Panc1 (cell line): ENCODE measurements around the gene TIGD6. TPM values are rescaled to one million over a fixed set of nuclear protein-coding genes. Genes with fewer than 3 reads are reported as not detected.

ENCODE experiments used
- ATAC-seq: fragments of 200-7000 bp; cut with Tn5 transposase; 2 replicates; pipeline ENCODE4 v1.9.1; 2020; ENCODE audit warnings: mild to moderate bottlenecking, moderate library complexity
- BruUV-seq: library from RNA; stranded (reverse); fragments of 400-500 nt; replicated peaks from 2 replicates; lab custom pipeline; 2021; lab: Mats Ljungman, UMichigan
- CTCF ChIA-PET: fragments of 300-600 bp; sonication (Branson Sonifier 250); formaldehyde crosslinking; loops from one replicate; lab custom pipeline; 2022; ENCODE audit warnings: antibody characterized with exemption; lab: Charles Lee
- POLR2A ChIA-PET: fragments of 300-600 bp; sonication (Branson Sonifier 250); formaldehyde crosslinking; loops from one replicate; lab custom pipeline; 2022; ENCODE audit warnings: antibody characterized with exemption; lab: Charles Lee
- DNase-seq: peaks from one replicate; pipeline ENCODE4 v3.0.0-alpha.2; 2010; ENCODE audit warnings: low read depth, low spot score
- H3K27ac ChIP-seq: 2 replicates; pipeline ENCODE4 v1.5.1; 2011; ENCODE audit warnings: mild to moderate bottlenecking, low read length, inconsistent platforms
- H3K27me3 ChIP-seq: fragments of 200-500 bp; sonication (Bioruptor generic); 2 replicates; pipeline ENCODE4 v1.6.0; 2014; ENCODE audit warnings: low read length, inconsistent platforms; ENCODE audit not compliant: control insufficient read depth, insufficient read depth
- H3K36me3 ChIP-seq: fragments of 200-500 bp; sonication (Bioruptor generic); 2 replicates; pipeline ENCODE4 v1.5.1; 2014; ENCODE audit warnings: inconsistent platforms, mild to moderate bottlenecking, low read length, moderate library complexity; ENCODE audit not compliant: control insufficient read depth, insufficient read depth
- H3K4me1 ChIP-seq: 2 replicates; pipeline ENCODE4 v1.5.1; 2011; ENCODE audit warnings: inconsistent platforms, mild to moderate bottlenecking, low read length, moderate library complexity; ENCODE audit not compliant: control insufficient read depth, insufficient read depth
- H3K4me3 ChIP-seq, 2 experiments: 2 replicates each; pipeline ENCODE4 v1.5.1; 2011 to 2012; ENCODE audit warnings: low read depth in 2 of 2, low read length in 2 of 2, mild to moderate bottlenecking in 2 of 2, inconsistent platforms in 1 of 2, moderate library complexity in 1 of 2
- H3K9me3 ChIP-seq: fragments of 200-500 bp; sonication (Bioruptor generic); 2 replicates; pipeline ENCODE4 v1.5.1; 2014; ENCODE audit warnings: low read depth, mild to moderate bottlenecking, inconsistent platforms, low read length, moderate library complexity; ENCODE audit not compliant: control insufficient read depth, insufficient read depth
- CTCF ChIP-seq: fragments of 450-650 bp; IDR thresholded peaks from 2 replicates; pipeline ENCODE4 v1.5.1; 2017; ENCODE audit warnings: mild to moderate bottlenecking
- POLR2AphosphoS5 ChIP-seq: IDR thresholded peaks from 2 replicates; pipeline ENCODE4 v1.6.1; 2012; ENCODE audit warnings: mild to moderate bottlenecking, low read depth, low read length, moderate library complexity
- REST ChIP-seq, 2 experiments: IDR thresholded peaks; 2 replicates each; pipeline ENCODE4 v1.6.1; 2011 to 2012; ENCODE audit warnings: low read depth in 2 of 2, control low read depth in 1 of 2, low read length in 1 of 2, mild to moderate bottlenecking in 1 of 2, moderate library complexity in 1 of 2; ENCODE audit not compliant: insufficient read depth in 1 of 2
- SIN3A ChIP-seq: IDR thresholded peaks from 2 replicates; pipeline ENCODE4 v1.6.1; 2012; ENCODE audit warnings: low read depth, mild to moderate bottlenecking, low read length, moderate library complexity, borderline replicate concordance; ENCODE audit not compliant: insufficient read depth
- TCF7L2 ChIP-seq: IDR thresholded peaks from 2 replicates; pipeline ENCODE4 v1.6.1; 2011; ENCODE audit warnings: mild to moderate bottlenecking, low read depth, low read length, inconsistent platforms
- in situ Hi-C: cut with HindIII; loops from 2 replicates; pipeline ENCODE4 v1.10.0; 2016; ENCODE audit warnings: low sequenced_read_pairs, low pct_unique_long_range_greater_than_20kb
- intact Hi-C: fragments of 100-400 bp; cut with micrococcal nuclease; formaldehyde crosslinking; loops from one replicate; pipeline ENCODE4 v1.10.0; 2022; ENCODE audit not compliant: unreplicated experiment
- total RNA-seq: library from RNA; stranded (reverse); gene quantifications from one replicate; pipeline ENCODE4 v1.2.1, GENCODE V29; 2021; ENCODE audit not compliant: unreplicated experiment

The TIGD6 gene
- total RNA-seq, 1 experiment from 2014 or later, result 7.1 TPM

DNA sequence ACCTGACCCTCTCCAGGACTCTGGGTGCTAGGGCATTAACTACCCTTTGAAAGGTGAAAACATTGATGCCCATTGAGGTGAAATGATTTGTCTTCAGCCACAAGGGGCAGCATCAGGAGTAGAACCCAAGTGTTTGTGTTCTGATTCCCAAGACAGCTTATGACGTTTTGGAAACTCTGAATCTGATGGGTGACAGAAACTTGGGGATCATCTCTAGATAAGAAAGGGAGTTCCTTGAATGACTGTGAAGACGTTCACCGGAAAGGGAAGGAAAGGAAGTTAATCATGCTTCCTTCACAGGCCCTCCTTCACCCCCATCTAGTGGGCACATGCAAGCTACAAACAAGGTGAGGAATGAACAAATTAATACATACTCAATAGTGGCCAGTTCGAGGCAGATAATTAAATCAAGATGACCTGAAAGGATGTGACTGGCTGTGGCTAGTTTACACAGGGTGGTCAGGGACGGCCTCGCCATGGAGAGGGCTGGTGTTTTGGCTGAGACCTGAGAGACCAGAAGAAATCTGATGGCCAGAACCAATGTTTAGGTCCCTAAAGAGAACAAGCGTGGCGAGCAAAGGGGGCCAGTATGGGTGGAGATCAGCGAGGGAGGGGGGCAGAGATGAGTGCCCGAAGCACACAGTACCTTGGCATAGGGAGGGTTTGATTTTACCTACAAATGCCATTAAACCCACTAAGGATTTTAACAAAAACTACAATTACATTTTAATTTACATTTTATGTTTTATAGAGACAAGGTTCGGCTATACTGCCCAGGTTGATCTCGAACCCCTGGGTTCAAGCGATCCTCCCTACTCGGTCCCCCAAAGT, 40.8 kb downstream of the TIGD6 start:
- peak overlapping the region; percentile 98 for H3K27ac ChIP-seq
- ATAC-seq (peak; percentile 21), DNase-seq (peak; percentile 88)
- ChIA-PET POLR2A (interaction anchor here (0.9 to 1.1 kb wide), 2 partner anchors 11 to 20 kb away, joined by 3 to 11 read pairs; no protein-coding TSS in a partner anchor), CTCF (interaction anchor here (0.6 to 2.2 kb wide), 10 partner anchors 13 to 1293 kb away, joined by 3 to 11 read pairs (median 4); partner anchors contain the start of gene GM2A)
- H3K36me3 ChIP-seq, result no peaks in the 10 kb centered on the region
- peak overlapping the region; percentile 71 to 83 for H3K4me3 ChIP-seq
- H3K4me1 ChIP-seq, result peaks cover 56% of the 10 kb centered on the region
- H3K9me3 ChIP-seq, result no peaks in the 10 kb centered on the region
- in situ Hi-C loops (no loop called here), intact Hi-C loops (no loop called here)
- H3K27me3 ChIP-seq, result no peaks in the 10 kb centered on the region
- TSS peak; percentile 99 for BruUV-seq
- no peak for TF ChIP-seq SIN3A
- TF ChIP-seq CTCF, result peak; percentile 88

GRCh38 chr5:149957855-149958254, 42.6 kb downstream of the TIGD6 start:
- no TSS peak for BruUV-seq
- intact Hi-C loops (no loop called here), in situ Hi-C loops (no loop called here)
- no peaks in the 10 kb centered on the region for H3K9me3 ChIP-seq
- ChIA-PET CTCF (interaction anchor here (0.5 to 2.1 kb wide), 5 partner anchors 22 to 127 kb away, joined by 4 to 12 read pairs (median 5); no protein-coding TSS in a partner anchor), POLR2A (interaction anchor here (1.4 kb wide), 1 partner anchor 18 kb away, joined by 6 read pairs; no protein-coding TSS in a partner anchor)
- peak overlapping the region; percentile 73 for H3K27ac ChIP-seq
- ATAC-seq (0 out of 2 replicates have a peak, but pooled peaks have one; percentile 8), DNase-seq (no peak)
- TF ChIP-seq REST (IDR thresholded peaks at IDR 0.05; ENCODE audit: insufficient read depth in 1 of 2, low read depth in 2 of 2, low read length in 1 of 2) (no peak), TCF7L2 (no peak), SIN3A (no peak), POLR2AphosphoS5 (no peak), CTCF (no peak)
- H3K36me3 ChIP-seq, result no peaks in the 10 kb centered on the region
- H3K4me3 ChIP-seq, result no peak overlapping the region
- no peaks in the 10 kb centered on the region for H3K27me3 ChIP-seq
- H3K4me1 ChIP-seq, result peaks cover 68% of the 10 kb centered on the region
